Stomach (tissue), 4 donors: ENCODE measurements around the gene AUTS2.

ENCODE experiments used
- EP300 ChIP-seq: sonication (generic); formaldehyde crosslinking; IDR thresholded peaks from one replicate; pipeline ENCODE4 v1.6.1; 2017; ENCODE audit warnings: antibody characterized with exemption
- POLR2AphosphoS5 ChIP-seq, 3 donors: sonication (generic); formaldehyde crosslinking; IDR thresholded peaks; one replicate each; pipeline ENCODE4 v1.6.1; 2016; ENCODE audit warnings: antibody characterized with exemption in 3 of 3
- TF ChIP-seq, protein P1 (sequence below), 7 experiments: fragments of 450-650 bp in 4 of 7; fragments of 200-600 bp in 3 of 7; sonication (generic) in 3 of 7; IDR thresholded peaks; one replicate each; pipeline ENCODE4 v1.5.1; 2016 to 2019; ENCODE audit warnings: antibody characterized with exemption in 7 of 7, control low read depth in 2 of 7, mild to moderate bottlenecking in 1 of 7

GRCh38 chr7:70177166-70177565, 578.9 kb downstream of the AUTS2 start:
- TF ChIP-seq, protein P1, sequence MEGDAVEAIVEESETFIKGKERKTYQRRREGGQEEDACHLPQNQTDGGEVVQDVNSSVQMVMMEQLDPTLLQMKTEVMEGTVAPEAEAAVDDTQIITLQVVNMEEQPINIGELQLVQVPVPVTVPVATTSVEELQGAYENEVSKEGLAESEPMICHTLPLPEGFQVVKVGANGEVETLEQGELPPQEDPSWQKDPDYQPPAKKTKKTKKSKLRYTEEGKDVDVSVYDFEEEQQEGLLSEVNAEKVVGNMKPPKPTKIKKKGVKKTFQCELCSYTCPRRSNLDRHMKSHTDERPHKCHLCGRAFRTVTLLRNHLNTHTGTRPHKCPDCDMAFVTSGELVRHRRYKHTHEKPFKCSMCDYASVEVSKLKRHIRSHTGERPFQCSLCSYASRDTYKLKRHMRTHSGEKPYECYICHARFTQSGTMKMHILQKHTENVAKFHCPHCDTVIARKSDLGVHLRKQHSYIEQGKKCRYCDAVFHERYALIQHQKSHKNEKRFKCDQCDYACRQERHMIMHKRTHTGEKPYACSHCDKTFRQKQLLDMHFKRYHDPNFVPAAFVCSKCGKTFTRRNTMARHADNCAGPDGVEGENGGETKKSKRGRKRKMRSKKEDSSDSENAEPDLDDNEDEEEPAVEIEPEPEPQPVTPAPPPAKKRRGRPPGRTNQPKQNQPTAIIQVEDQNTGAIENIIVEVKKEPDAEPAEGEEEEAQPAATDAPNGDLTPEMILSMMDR (IDR thresholded peaks at IDR 0.05): no peak
- TF ChIP-seq EP300 (no peak), POLR2AphosphoS5 (IDR thresholded peaks at IDR 0.05) (no peak)
